ENCODE data around the gene CHD6.

GRCh38 chr20:41639630-41640029 is 21.5 kb upstream of the CHD6 start:
- TF ChIP-seq ZNF70 (CRISPR knock-in tag; IDR thresholded peaks at IDR 0.05) (no peak), PPARA (CRISPR knock-in tag; IDR thresholded peaks at IDR 0.05; ENCODE audit: borderline replicate concordance) (no peak), ARNTL (CRISPR knock-in tag; IDR thresholded peaks at IDR 0.05; ENCODE audit: borderline replicate concordance, low read depth) (no peak), TSHZ2 (CRISPR knock-in tag; IDR thresholded peaks at IDR 0.05) (no peak), CSRNP3 (CRISPR knock-in tag; IDR thresholded peaks at IDR 0.05) (no peak), ZNF8 (CRISPR knock-in tag; IDR thresholded peaks at IDR 0.05) (no peak)
